ENCODE data around the gene SIX2.

DNA sequence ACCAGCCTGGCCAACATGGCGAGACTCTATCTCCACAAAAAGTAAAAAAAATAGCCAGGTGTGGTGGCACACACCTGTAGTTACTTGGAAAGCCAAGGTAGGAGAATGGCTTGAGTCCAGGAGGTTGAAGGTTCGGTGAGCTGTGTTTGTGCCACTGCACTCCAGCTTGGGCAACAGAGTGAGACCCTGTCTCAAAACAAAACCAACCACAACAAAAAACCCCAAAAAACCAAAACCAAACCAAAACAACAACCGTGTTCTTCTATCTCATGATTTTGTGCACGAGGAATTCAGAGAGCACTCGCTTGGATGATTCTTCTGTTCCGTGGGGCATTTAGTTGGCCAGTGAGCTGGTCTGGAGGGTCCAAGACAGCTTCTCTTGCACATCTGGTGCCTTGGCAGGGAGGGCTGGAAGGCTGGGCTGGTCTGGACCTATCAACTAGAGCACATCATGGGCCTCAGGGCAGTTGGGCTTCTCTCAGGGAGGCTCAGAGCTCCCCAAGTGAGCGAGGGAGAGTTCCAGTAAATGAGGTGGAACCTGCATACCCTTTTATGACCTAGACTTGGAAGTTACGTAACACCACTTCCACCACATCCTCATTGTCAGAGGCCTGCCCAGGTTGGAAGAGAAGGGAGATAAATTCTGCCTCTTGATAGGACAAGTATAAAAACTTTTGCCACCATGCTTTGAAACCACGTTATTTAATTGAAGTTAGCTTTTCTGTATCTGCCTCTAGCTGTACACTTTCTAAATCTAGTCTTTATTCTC, 25.2 kb downstream of the SIX2 start:
- TF ChIP-seq EP300 (IDR thresholded peaks at IDR 0.05; ENCODE audit: borderline replicate concordance): no peak
- TF ChIP-seq YY1 (IDR thresholded peaks at IDR 0.05; ENCODE audit: low read depth): no peak
- no peak for TF ChIP-seq MAX (IDR thresholded peaks at IDR 0.05)

All from Ishikawa (cell line).